Stimulated activated CD4-positive, alpha-beta T cell treated with anti-CD3 and anti-CD28 coated beads, Interleukin-15, amount 100 ng/mL, for 1 hour (primary cell): ENCODE results near the gene SLMAP.

Source experiments
- DNase-seq, 2 donors: peaks; one replicate each; pipeline ENCODE4 v3.0.0-alpha.2; 2020; ENCODE audit warnings: low read depth in 1 of 2, low spot score in 1 of 2

SLMAP gene

GRCh38 chr3:57935539-57935938, 179.4 kb downstream of the SLMAP start:
- DNase-seq = no peak

GRCh38 chr3:57937092-57937491, 181.0 kb downstream of the SLMAP start:
- no peak for DNase-seq

- no peak for DNase-seq
These were observed 183.7 kb downstream of the SLMAP start for GRCh38 chr3:57939775-57940174.

- DNase-seq = no peak
These were observed 186.3 kb downstream of the SLMAP start for GRCh38 chr3:57942388-57942787.

GRCh38 chr3:57942872-57943283, 186.8 kb downstream of the SLMAP start:
- no peak for DNase-seq

- no peak for DNase-seq
These were observed 187.7 kb downstream of the SLMAP start for GRCh38 chr3:57943525-57944495.

- no peak for DNase-seq
These were observed 190.9 kb downstream of the SLMAP start for GRCh38 chr3:57946970-57947381.

- no peak for DNase-seq
These were observed 192.1 kb downstream of the SLMAP start for GRCh38 chr3:57948080-57948671.

GRCh38 chr3:57948781-57949242, 192.7 kb downstream of the SLMAP start:
- DNase-seq = no peak

GRCh38 chr3:57949344-57949743, 193.2 kb downstream of the SLMAP start:
- DNase-seq = no peak

- DNase-seq = no peak
These were observed 193.9 kb downstream of the SLMAP start for GRCh38 chr3:57949785-57950615.

- no peak for DNase-seq
These were observed 195.2 kb downstream of the SLMAP start for GRCh38 chr3:57951066-57951882.

GRCh38 chr3:57952208-57952631, 196.1 kb downstream of the SLMAP start:
- no peak for DNase-seq

GRCh38 chr3:57952651-57953050, 196.5 kb downstream of the SLMAP start:
- no peak for DNase-seq

- no peak for DNase-seq
These were observed 197.5 kb downstream of the SLMAP start for GRCh38 chr3:57953576-57953975.

GRCh38 chr3:57956119-57956832, 200.2 kb downstream of the SLMAP start:
- DNase-seq = no peak

GRCh38 chr3:57956833-57957174, 200.7 kb downstream of the SLMAP start:
- DNase-seq = no peak

GRCh38 chr3:57957824-57958223, 201.7 kb downstream of the SLMAP start:
- no peak for DNase-seq

- no peak for DNase-seq
These were observed 202.7 kb downstream of the SLMAP start for GRCh38 chr3:57958642-57959422.
